Superior temporal gyrus (tissue), 1 donor: ENCODE results near the gene FRMD3.

Experiments used
- DNase-seq: peaks from one replicate; pipeline ENCODE4 v3.0.0-alpha.2; 2016; ENCODE audit errors: extremely low spot score

FRMD3 gene

GRCh38 chr9:83336706-83337105 is 201.5 kb downstream of the FRMD3 start:
- no peak for DNase-seq

DNA sequence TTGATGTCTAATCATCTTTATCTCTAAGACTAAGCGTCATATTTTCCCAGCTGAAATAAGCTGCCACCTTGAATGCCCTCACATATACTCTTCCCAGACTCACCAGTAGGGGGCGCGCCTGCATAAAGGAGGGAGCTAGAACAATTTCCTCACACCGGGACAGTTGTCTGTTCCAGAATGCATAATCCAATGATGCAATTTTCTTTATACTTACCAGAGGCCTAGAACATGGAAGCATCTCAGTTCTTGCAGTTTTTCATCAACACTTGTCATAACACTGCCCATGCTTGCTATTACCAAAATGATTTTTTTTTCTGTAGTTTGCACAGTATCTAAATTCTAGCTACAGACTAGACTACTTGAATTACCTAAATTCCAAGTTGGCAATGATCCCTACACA is 203.9 kb downstream of the FRMD3 start:
- DNase-seq = peak; percentile 86

DNA sequence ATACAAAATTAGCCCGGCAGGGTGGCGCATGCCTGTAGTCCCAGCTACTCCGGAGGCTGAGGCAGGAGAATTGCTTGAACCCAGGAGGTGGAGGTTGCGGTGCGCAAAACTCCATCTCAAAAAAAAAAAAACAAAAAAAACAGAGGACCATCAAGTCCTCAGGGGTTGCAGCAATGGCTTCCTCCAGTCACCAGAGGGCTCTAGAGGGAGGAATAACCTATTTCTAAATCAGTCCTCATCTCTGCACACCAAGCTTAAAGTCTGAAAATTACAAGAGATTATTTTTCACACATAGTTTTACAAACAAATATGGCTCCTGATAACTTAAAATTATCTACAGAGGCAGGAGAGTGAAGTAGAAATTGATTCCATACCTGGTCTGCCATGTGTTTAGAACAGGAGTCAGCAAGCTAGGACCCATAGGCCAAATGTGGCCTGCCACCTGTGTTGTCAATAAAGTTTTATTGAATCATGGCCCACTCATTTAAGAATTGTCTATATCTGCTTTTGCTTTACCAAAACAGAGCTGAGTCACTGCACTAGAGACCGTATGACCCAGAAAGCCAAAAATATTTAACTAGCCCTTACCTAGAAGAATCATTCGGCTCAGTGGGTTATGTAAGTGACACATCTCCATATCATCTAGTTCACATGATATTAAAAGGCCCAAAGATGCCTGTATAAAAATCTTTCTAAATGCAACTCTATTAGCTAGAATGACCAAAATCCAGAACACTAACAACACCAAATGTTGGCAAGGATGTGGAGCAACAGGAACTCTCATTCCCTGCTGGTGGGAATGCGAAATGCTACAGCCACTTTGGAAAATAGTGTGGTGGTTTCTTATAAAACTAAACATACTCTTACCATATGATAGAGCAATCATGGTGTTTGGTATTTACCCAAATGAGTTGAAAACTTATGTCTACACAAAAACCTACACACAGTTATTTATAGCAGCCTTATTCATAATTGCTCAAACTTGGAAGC is 207.7 kb downstream of the FRMD3 start:
- DNase-seq = no peak

- DNase-seq = no peak
Observed at GRCh38 chr9:83327750-83328622, 210.2 kb downstream of the FRMD3 start.

GRCh38 chr9:83327323-83327722 is 210.9 kb downstream of the FRMD3 start:
- no peak for DNase-seq

DNA sequence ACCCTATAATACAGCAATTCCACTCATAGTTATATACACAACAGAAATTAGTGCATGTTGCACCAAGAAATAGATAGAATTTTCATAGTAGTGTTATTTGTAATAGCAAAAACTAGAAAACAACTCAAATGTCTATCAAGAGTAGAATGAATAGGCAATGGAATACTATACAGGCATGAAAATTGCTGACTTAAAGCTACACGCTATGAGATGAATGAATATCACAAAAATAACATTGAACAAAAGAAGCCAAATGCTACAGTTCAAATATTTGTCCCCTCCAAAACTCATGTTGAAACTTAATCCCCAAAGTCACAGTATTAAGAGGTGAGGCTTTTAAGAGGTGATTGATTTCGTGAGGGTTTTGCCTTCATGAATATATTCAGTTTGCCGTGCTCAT is 215.1 kb downstream of the FRMD3 start:
- no peak for DNase-seq

DNA sequence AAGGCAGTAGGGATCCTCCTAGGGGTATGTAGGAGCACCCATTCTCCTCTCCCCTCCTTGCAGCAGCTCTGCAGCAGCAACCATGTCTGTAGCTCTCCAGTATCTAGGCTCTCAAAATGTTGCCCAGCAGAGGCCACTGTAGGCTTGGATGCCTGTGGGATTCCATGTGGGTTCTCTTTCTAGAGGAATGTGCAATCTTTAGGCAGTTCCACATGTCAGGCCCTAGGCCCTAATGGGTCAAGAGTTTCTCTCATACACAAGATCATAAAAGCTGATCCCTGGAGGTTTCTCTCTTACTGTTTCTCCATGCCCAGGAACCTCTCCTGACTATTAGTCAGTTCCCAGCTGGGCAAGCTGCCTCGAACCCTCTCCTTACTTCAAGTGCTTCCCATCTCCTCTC is 215.8 kb downstream of the FRMD3 start:
- no peak for DNase-seq

DNA sequence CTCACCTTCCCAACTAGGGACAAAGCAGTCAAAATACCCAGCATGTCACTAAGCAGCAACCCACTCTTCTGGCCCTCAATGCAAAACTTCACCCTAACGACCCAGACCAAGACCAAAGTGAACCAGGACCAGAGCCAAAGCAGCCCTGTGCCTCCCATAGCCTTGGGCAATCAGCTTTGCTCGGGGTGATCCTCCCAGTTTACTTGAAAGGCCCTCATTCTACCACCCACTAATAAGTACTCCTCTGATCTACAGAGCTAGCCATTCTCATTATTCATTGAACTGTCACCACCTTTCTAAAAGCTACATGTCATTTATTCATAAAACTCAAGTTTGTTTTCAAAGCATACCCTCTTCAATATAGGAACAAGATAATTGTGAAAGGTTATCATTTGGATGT is 221.0 kb downstream of the FRMD3 start:
- DNase-seq = no peak

GRCh38 chr9:83315649-83316048 is 222.6 kb downstream of the FRMD3 start:
- DNase-seq = peak; percentile 13

GRCh38 chr9:83313781-83314180 is 224.4 kb downstream of the FRMD3 start:
- no peak for DNase-seq

DNA sequence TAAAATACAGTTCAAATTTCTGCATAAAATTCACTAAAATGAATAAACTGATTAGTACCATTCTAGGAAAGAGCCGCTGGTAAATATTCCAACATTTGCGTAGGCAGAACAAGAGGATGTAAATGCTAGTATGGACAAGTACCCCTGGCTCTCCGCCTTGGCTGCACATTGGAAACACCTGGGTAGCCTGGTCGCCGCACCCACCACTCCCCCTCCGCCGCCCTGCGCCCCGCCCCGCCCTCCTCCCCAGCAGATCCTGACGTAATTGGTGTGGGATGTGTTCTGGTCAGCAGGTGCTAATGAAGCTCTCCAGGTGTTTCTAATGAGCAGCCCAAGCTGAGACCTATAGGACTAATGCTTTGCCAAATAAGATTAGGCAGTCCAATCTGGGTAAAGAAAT is 225.7 kb downstream of the FRMD3 start:
- DNase-seq = no peak

GRCh38 chr9:83307066-83307724 is 231.0 kb downstream of the FRMD3 start:
- no peak for DNase-seq

DNA sequence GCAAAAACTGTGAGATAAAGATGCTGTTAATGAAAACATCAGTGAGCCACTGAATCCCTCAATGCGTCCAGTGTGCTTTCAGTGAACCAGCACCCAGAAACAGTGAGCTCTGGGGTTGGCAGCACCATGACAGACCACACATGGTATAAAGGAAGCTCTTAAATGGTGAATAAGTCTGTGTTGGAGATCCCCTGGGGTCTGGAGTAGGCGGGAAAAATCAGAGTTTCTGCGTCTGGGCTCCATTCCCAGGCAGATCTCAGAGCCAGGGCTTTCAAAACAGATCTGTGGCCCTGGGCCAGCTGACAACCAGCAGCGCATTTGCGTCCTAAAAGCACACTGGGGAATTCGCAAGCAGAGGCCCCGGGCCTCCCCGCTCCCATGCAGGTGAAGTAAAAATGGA is 233.5 kb downstream of the FRMD3 start:
- DNase-seq = peak; percentile 76

DNA sequence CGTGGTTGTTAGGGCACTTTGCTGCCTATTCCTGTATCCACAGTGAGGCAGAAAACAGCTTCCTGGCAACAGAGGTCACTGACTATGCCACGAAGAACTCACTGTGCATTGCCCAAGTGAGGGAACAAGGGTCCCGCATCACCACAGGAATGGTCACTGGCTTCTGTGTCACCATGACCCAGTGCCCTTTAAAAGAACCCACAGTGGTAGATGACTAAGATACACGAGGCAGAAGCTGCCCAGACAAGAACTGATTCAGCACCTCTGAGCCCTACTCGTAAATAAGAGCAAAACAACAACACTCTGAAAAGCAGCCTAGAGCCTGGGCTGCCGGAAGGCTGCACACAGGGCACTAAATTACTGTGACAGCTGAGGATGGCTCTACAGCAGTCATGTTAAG is 238.6 kb downstream of the FRMD3 start:
- DNase-seq = no peak

DNA sequence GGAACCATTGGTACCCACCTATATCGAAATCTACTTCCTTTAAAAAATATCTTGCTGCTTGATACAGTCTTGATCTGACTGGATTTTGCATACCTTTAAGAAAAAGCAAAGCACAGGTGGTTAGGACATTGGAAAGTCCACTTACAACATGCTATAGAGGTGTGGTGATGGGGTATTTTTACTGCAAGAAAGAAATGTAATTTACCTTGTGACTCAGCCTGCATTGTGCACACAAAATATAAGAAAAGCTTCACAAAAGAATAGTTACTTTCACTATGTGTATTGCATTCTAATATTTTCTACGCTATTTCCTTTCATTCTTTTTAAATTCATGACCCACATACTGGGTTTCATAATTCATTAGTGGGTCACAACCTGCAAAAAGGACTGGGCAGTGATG is 239.1 kb downstream of the FRMD3 start:
- no peak for DNase-seq

GRCh38 chr9:83296123-83296522 is 242.1 kb downstream of the FRMD3 start:
- DNase-seq = no peak

- DNase-seq = no peak
Observed at GRCh38 chr9:83294816-83295215, 243.4 kb downstream of the FRMD3 start.

GRCh38 chr9:83291196-83291595 is 247.0 kb downstream of the FRMD3 start:
- DNase-seq = no peak

GRCh38 chr9:83290692-83291091 is 247.5 kb downstream of the FRMD3 start:
- no peak for DNase-seq

DNA sequence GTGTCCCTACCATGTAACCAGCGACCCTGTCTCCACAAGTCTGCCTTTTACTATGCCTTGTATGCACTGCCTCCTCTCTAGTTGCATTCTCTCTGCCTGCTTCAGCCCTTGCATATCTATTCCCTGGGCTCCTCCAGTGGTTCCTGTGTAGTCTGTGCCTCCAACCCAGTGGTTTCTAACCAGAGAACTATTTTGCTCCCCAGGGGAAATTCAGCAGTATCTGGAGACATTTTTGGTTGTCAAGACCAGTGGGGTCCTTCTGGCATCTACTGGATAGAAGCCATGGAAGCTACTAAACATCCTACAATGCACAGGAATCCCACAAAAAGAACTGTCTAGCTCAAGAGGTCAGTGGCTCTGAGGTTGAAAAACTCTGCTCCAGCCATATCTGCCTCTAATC is 251.2 kb downstream of the FRMD3 start:
- DNase-seq = no peak

DNA sequence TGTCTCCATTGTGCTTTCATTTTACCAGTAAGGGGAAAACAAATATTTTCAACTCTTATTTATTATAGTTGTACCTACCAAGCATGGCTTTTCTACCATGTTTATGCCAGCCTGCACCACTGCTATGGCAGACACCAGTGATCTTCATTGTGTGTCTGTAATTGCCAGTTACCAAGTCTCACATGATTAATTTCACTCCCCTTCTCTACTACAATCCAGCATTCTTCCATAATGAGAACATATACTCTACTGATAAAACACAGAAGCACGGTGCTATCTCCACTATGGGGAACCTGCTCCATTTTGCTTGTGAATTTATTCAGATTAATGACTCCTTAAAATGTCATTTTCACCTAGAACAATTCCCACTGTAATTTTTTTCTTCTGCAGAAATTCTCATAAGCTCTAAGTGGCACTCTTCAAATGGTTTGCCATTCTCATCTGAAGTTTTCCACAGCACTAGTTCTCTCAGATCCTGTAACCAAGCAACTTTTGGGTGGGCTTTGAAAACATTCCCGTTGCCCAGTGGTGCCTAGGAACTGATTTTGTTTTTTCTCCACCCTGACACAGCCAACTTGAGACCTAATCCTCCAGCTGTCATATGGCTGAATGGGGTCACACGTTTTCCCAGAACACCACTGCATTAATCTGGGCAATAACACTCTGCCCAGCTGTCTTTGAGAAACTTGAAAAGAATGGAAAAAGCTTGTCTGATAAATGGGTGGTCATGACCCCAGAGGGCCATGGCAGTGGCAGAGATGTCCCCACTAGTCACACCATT is 252.6 kb downstream of the FRMD3 start:
- no peak for DNase-seq
